ENCODE results near the gene PLEKHA4.

PLEKHA4 gene

DNA sequence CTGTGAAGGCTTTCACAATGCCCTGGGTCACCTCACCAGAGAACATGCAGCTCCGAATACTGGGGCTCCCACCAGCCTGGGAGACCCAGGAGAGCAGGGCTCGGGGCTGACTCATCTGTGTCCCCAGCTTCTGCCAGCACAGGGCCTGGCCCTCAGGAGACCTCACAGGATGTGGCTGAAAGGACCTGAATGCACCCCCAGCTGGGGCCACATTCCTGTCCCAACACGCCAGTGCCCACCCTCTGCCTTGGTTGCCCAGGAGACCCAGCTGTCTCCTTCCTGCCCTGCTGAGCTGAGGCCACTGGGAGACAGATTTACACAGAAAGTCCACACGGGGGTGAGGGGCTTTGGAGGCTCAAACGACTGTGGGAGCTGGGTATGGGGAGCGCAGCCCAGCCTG is 69.5 kb downstream of the PLEKHA4 start:
- no peak overlapping the region for H3K27ac ChIP-seq (ENCODE audit: low read depth, low read length)
- H3K4me1 ChIP-seq (ENCODE audit: control insufficient read depth, low read length): peaks cover 13% of the 10 kb centered on the region
- H3K36me3 ChIP-seq (ENCODE audit: control insufficient read depth, low read length): no peaks in the 10 kb centered on the region
- no peaks in the 10 kb centered on the region for H3K27me3 ChIP-seq (ENCODE audit: control insufficient read depth, low read length)
- H3K4me3 ChIP-seq (ENCODE audit: low read length): no peak overlapping the region
- H3K9me3 ChIP-seq (ENCODE audit: control insufficient read depth, insufficient read depth, low read length): no peaks in the 10 kb centered on the region
- no peaks in the 10 kb centered on the region for H3F3A ChIP-seq (ENCODE audit: control insufficient read depth, insufficient read depth)
- H3K4me2 ChIP-seq (ENCODE audit: low read length): no peak overlapping the region
- TF ChIP-seq, protein P1, sequence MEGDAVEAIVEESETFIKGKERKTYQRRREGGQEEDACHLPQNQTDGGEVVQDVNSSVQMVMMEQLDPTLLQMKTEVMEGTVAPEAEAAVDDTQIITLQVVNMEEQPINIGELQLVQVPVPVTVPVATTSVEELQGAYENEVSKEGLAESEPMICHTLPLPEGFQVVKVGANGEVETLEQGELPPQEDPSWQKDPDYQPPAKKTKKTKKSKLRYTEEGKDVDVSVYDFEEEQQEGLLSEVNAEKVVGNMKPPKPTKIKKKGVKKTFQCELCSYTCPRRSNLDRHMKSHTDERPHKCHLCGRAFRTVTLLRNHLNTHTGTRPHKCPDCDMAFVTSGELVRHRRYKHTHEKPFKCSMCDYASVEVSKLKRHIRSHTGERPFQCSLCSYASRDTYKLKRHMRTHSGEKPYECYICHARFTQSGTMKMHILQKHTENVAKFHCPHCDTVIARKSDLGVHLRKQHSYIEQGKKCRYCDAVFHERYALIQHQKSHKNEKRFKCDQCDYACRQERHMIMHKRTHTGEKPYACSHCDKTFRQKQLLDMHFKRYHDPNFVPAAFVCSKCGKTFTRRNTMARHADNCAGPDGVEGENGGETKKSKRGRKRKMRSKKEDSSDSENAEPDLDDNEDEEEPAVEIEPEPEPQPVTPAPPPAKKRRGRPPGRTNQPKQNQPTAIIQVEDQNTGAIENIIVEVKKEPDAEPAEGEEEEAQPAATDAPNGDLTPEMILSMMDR (IDR thresholded peaks at IDR 0.05; ENCODE audit: low read depth, low read length, poor library complexity, severe bottlenecking): no peak
- no peak for TF ChIP-seq EZH2phosphoT487 (IDR thresholded peaks at IDR 0.05; ENCODE audit: borderline replicate concordance, low read length)
- no peaks in the 10 kb centered on the region for H3K79me2 ChIP-seq (ENCODE audit: control insufficient read depth, low read length)
- no peaks in the 10 kb centered on the region for H3K9me2 ChIP-seq (replicated peaks; ENCODE audit: control insufficient read depth, low read length)
- H4K20me1 ChIP-seq (ENCODE audit: control insufficient read depth, insufficient read depth, low read depth, low read length): no peaks in the 10 kb centered on the region

GRCh38 chr19:48797103-48797502 is 71.3 kb downstream of the PLEKHA4 start:
- H3K4me1 ChIP-seq (ENCODE audit: control insufficient read depth, low read length): peaks cover 13% of the 10 kb centered on the region
- H3K36me3 ChIP-seq (ENCODE audit: control insufficient read depth, low read length): no peaks in the 10 kb centered on the region

GRCh38 chr19:48796298-48797083 is 71.9 kb downstream of the PLEKHA4 start:
- peaks cover 13% of the 10 kb centered on the region for H3K4me1 ChIP-seq (ENCODE audit: control insufficient read depth, low read length)
- H3F3A ChIP-seq (ENCODE audit: control insufficient read depth, insufficient read depth): no peaks in the 10 kb centered on the region
- no peaks in the 10 kb centered on the region for H4K20me1 ChIP-seq (ENCODE audit: control insufficient read depth, insufficient read depth, low read depth, low read length)
- no peaks in the 10 kb centered on the region for H3K79me2 ChIP-seq (ENCODE audit: control insufficient read depth, low read length)
- no peaks in the 10 kb centered on the region for H3K9me2 ChIP-seq (replicated peaks; ENCODE audit: control insufficient read depth, low read length)
- H3K9me3 ChIP-seq (ENCODE audit: control insufficient read depth, insufficient read depth, low read length): no peaks in the 10 kb centered on the region
- H3K4me3 ChIP-seq (ENCODE audit: low read length): no peak overlapping the region
- no peak overlapping the region for H3K4me2 ChIP-seq (ENCODE audit: low read length)
- no peak for TF ChIP-seq EZH2phosphoT487 (IDR thresholded peaks at IDR 0.05; ENCODE audit: borderline replicate concordance, low read length)
- TF ChIP-seq, protein P1 (IDR thresholded peaks at IDR 0.05; ENCODE audit: low read depth, low read length, poor library complexity, severe bottlenecking): no peak
- no peak overlapping the region for H3K27ac ChIP-seq (ENCODE audit: low read depth, low read length)
- H3K36me3 ChIP-seq (ENCODE audit: control insufficient read depth, low read length): no peaks in the 10 kb centered on the region
- H3K27me3 ChIP-seq (ENCODE audit: control insufficient read depth, low read length): no peaks in the 10 kb centered on the region

More at GRCh38 chr19:48797103-48797502, 71.3 kb downstream of the PLEKHA4 start:
- H3F3A ChIP-seq (ENCODE audit: control insufficient read depth, insufficient read depth): no peaks in the 10 kb centered on the region
- no peaks in the 10 kb centered on the region for H3K79me2 ChIP-seq (ENCODE audit: control insufficient read depth, low read length)
- no peaks in the 10 kb centered on the region for H3K27me3 ChIP-seq (ENCODE audit: control insufficient read depth, low read length)
- H3K4me3 ChIP-seq (ENCODE audit: low read length): no peak overlapping the region
- no peaks in the 10 kb centered on the region for H3K9me2 ChIP-seq (replicated peaks; ENCODE audit: control insufficient read depth, low read length)
- no peak overlapping the region for H3K27ac ChIP-seq (ENCODE audit: low read depth, low read length)
- H3K9me3 ChIP-seq (ENCODE audit: control insufficient read depth, insufficient read depth, low read length): no peaks in the 10 kb centered on the region
- H3K4me2 ChIP-seq (ENCODE audit: low read length): no peak overlapping the region
- H4K20me1 ChIP-seq (ENCODE audit: control insufficient read depth, insufficient read depth, low read depth, low read length): no peaks in the 10 kb centered on the region
- no peak for TF ChIP-seq EZH2phosphoT487 (IDR thresholded peaks at IDR 0.05; ENCODE audit: borderline replicate concordance, low read length)
- TF ChIP-seq, protein P1 (IDR thresholded peaks at IDR 0.05; ENCODE audit: low read depth, low read length, poor library complexity, severe bottlenecking): no peak
